CD14-positive monocyte (primary cell): ENCODE measurements around the gene RTN1. TPM values are rescaled to one million over a fixed set of nuclear protein-coding genes. Genes with fewer than 3 reads are reported as not detected.
A peak's percentile ranks its signal among the peaks of the same experiment; 100 is the strongest.

Experiments
- DNase-seq, 3 donors: peaks; one replicate each; pipeline ENCODE4 v3.0.0-alpha.2; 2011 to 2022
- H2AFZ ChIP-seq: 2 replicates; pipeline ENCODE4 v1.6.0; 2012; ENCODE audit warnings: mild to moderate bottlenecking, low read depth, low read length, inconsistent platforms; ENCODE audit not compliant: insufficient read depth, poor library complexity, severe bottlenecking
- H3K27ac ChIP-seq, 2 donors: 1 replicate in 1 of 2; 2 replicates in 1 of 2; pipeline ENCODE4 v1.5.1; 2012 to 2013; ENCODE audit warnings: low read length in 2 of 2, control low read depth in 1 of 2, inconsistent platforms in 1 of 2, low read depth in 1 of 2, mild to moderate bottlenecking in 1 of 2
- H3K27me3 ChIP-seq, 2 donors: one replicate each; pipeline versions ENCODE4 v1.6.0 to v1.6.1; 2011 to 2013; ENCODE audit warnings: low read length in 2 of 2; ENCODE audit not compliant: control insufficient read depth in 2 of 2, insufficient read depth in 2 of 2
- H3K36me3 ChIP-seq, 2 donors: replicated peaks in 1 of 2; 1 replicate in 1 of 2; 2 replicates in 1 of 2; pipeline versions ENCODE4 v1.5.1 to v1.6.1; 2012 to 2013; ENCODE audit warnings: low read length in 2 of 2, control low read depth in 1 of 2, inconsistent platforms in 1 of 2, mild to moderate bottlenecking in 1 of 2; ENCODE audit not compliant: insufficient read depth in 2 of 2, control insufficient read depth in 1 of 2
- H3K4me1 ChIP-seq, 2 donors: 1 replicate in 1 of 2; 2 replicates in 1 of 2; pipeline versions ENCODE4 v1.5.1 to v1.6.1; 2012 to 2013; ENCODE audit warnings: low read length in 2 of 2, control low read depth in 1 of 2, inconsistent platforms in 1 of 2, mild to moderate bottlenecking in 1 of 2, moderate library complexity in 1 of 2; ENCODE audit not compliant: insufficient read depth in 2 of 2, control insufficient read depth in 1 of 2
- H3K4me2 ChIP-seq: replicated peaks from 2 replicates; pipeline ENCODE3; 2012; ENCODE audit warnings: low read length, moderate library complexity, mild to moderate bottlenecking; ENCODE audit not compliant: poor library complexity, severe bottlenecking; ENCODE audit errors: extremely low read depth
- H3K4me3 ChIP-seq, 3 experiments: fragments of 200-600 bp in 1 of 3; sonication (generic) in 1 of 3; replicated peaks in 1 of 3; 1 replicate in 2 of 3; 2 replicates in 1 of 3; pipeline ENCODE4 v1.5.1; 2011 to 2013; ENCODE audit warnings: low read length in 3 of 3, mild to moderate bottlenecking in 3 of 3, control low read depth in 2 of 3, low read depth in 2 of 3, inconsistent platforms in 1 of 3, moderate library complexity in 1 of 3
- H3K79me2 ChIP-seq: 2 replicates; pipeline ENCODE4 v1.6.0; 2012; ENCODE audit warnings: mild to moderate bottlenecking, control low read depth, inconsistent platforms, low read length, moderate library complexity; ENCODE audit not compliant: insufficient read depth
- H3K9ac ChIP-seq: 2 replicates; pipeline ENCODE4 v1.6.0; 2017; ENCODE audit warnings: low read length, mild to moderate bottlenecking; ENCODE audit not compliant: insufficient read depth, poor library complexity, severe bottlenecking
- H3K9me3 ChIP-seq, 2 donors: replicated peaks in 1 of 2; 1 replicate in 1 of 2; 2 replicates in 1 of 2; pipeline versions ENCODE4 v1.5.1 to v1.6.1; 2012 to 2013; ENCODE audit warnings: low read length in 2 of 2, control low read depth in 1 of 2; ENCODE audit not compliant: control insufficient read depth in 1 of 2, insufficient read depth in 1 of 2
- H4K20me1 ChIP-seq: 2 replicates; pipeline ENCODE4 v1.6.0; 2012; ENCODE audit warnings: mild to moderate bottlenecking, low read length, control low read depth, moderate library complexity; ENCODE audit not compliant: insufficient read depth
- H3K27ac Mint-ChIP-seq, 7 donors: one replicate each; pipeline ENCODE4 v1.8.0; 2020; ENCODE audit warnings: mild to moderate bottlenecking in 7 of 7, mixed read lengths in 7 of 7, moderate library complexity in 6 of 7, inconsistent platforms in 2 of 7
- H3K27me3 Mint-ChIP-seq, 3 donors: one replicate each; pipeline ENCODE4 v1.8.0; 2021 to 2022; ENCODE audit warnings: low read depth in 3 of 3, mild to moderate bottlenecking in 3 of 3, mixed read lengths in 3 of 3, moderate library complexity in 3 of 3, inconsistent platforms in 1 of 3
- H3K36me3 Mint-ChIP-seq, 2 donors: one replicate each; pipeline ENCODE4 v1.8.0; 2020; ENCODE audit warnings: mixed read lengths in 2 of 2, inconsistent platforms in 1 of 2, mild to moderate bottlenecking in 1 of 2
- H3K4me1 Mint-ChIP-seq: one replicate; pipeline ENCODE4 v1.8.0; 2020; ENCODE audit warnings: mild to moderate bottlenecking, mixed read lengths
- H3K4me3 Mint-ChIP-seq, 2 donors: one replicate each; pipeline ENCODE4 v1.8.0; 2020; ENCODE audit warnings: mild to moderate bottlenecking in 2 of 2, mixed read lengths in 2 of 2, moderate library complexity in 1 of 2
- H3K9me3 Mint-ChIP-seq, 7 donors: one replicate each; pipeline ENCODE4 v1.8.0; 2020 to 2022; ENCODE audit warnings: mixed read lengths in 7 of 7, mild to moderate bottlenecking in 6 of 7, moderate library complexity in 6 of 7, inconsistent platforms in 2 of 7
- CTCF ChIP-seq: fragments of 200-600 bp; IDR thresholded peaks from one replicate; pipeline ENCODE4 v1.8.0; 2022; ENCODE audit warnings: antibody characterized with exemption, mild to moderate bottlenecking
- WGBS: methylation state at CpG from one replicate; pipeline ENCODE4 v1.1.5; 2013; ENCODE audit warnings: missing lambda C conversion rate; ENCODE audit not compliant: insufficient coverage; 5-methylcytosine and 5-hydroxymethylcytosine counted together
- intact Hi-C, 2 donors: fragments of 100-400 bp; cut with micrococcal nuclease; formaldehyde crosslinking; loops; one replicate each; pipeline versions ENCODE4 v1.15.0 to v1.15.1; 2023
- polyA plus RNA-seq, 3 donors: library from polyadenylated mRNA; depleted of rRNA in 1 of 3; unstranded in 2 of 3; stranded (reverse) in 1 of 3; fragments of 300-500 nt in 2 of 3; fragments of >200 nt in 1 of 3; fragmentation: Illumina TruSeq in 2 of 3; gene quantifications; 1 replicate in 2 of 3; 2 replicates in 1 of 3; pipeline ENCODE4 v1.2.3, GENCODE V29; 2012 to 2021

RTN1 gene
- polyA plus RNA-seq, 3 donors, result 40.2 to 75.1 (median 55.0) TPM

- no peak overlapping the region for H3K4me2 ChIP-seq
- no peaks in the 10 kb centered on the region for H3K9me3 Mint-ChIP-seq
- H3K9ac ChIP-seq, result no peak overlapping the region
- no peaks in the 10 kb centered on the region for H3K4me1 Mint-ChIP-seq
- no peaks in the 10 kb centered on the region for H3K36me3 ChIP-seq
- TF ChIP-seq CTCF, result no peak
- H3K79me2 ChIP-seq, result no peaks in the 10 kb centered on the region
- H3K27me3 ChIP-seq, result no peaks in the 10 kb centered on the region
- no peak overlapping the region for H3K4me3 Mint-ChIP-seq
- peak in 1 of 3 donors; percentile 11 for DNase-seq
- H2AFZ ChIP-seq, result no peak overlapping the region
- H3K9me3 ChIP-seq, result no peaks in the 10 kb centered on the region
- H4K20me1 ChIP-seq, result no peaks in the 10 kb centered on the region
- no peak overlapping the region for H3K27ac ChIP-seq
- H3K4me3 ChIP-seq, result no peak overlapping the region
- no peak overlapping the region for H3K27ac Mint-ChIP-seq
- intact Hi-C loops, result loop anchor here in 1 of 2 donors (10.0 kb wide), 1 partner anchor 85 kb away; the partner anchor contains the start of genes JKAMP and L3HYPDH
- no peaks in the 10 kb centered on the region for H3K36me3 Mint-ChIP-seq
- H3K27me3 Mint-ChIP-seq, result peaks cover 0 to 1% (median under 1%) of the 10 kb centered on the region in 3 donors
- H3K4me1 ChIP-seq, result no peaks in the 10 kb centered on the region
Measured at GRCh38 chr14:59570122-59570521, 300.5 kb downstream of the RTN1 start.

GRCh38 chr14:59566725-59567124 lies 303.9 kb downstream of the RTN1 start:
- no peak overlapping the region for H3K27ac Mint-ChIP-seq
- intact Hi-C loops, result no loop called here

More at GRCh38 chr14:59566725-59567124, 303.9 kb downstream of the RTN1 start:
- no peak for DNase-seq
- WGBS, result 100% methylated on average over 1 of the region's 3 CpGs
- Histone ChIP-seq H3K9ac (no peak overlapping the region), H3K27ac (no peak overlapping the region), H2AFZ (no peak overlapping the region), H4K20me1 (no peaks in the 10 kb centered on the region), H3K4me3 (no peak overlapping the region), H3K4me1 (no peaks in the 10 kb centered on the region), H3K9me3 (no peaks in the 10 kb centered on the region), H3K79me2 (no peaks in the 10 kb centered on the region), H3K36me3 (no peaks in the 10 kb centered on the region), H3K4me2 (no peak overlapping the region), H3K27me3 (no peaks in the 10 kb centered on the region)
- Mint-ChIP-seq H3K9me3 (peaks cover 0 to 2% (median 0%) of the 10 kb centered on the region in 7 donors), H3K27me3 (peaks cover 0 to 5% (median 0%) of the 10 kb centered on the region in 3 donors), H3K4me1 (peaks cover 2% of the 10 kb centered on the region), H3K4me3 (no peak overlapping the region), H3K36me3 (no peaks in the 10 kb centered on the region)
- no peak for TF ChIP-seq CTCF
